DOHH2 (cell line): Measurements from ENCODE around the gene AZI2.

Experiments used
- H3F3A ChIP-seq: fragments of 200-600 bp; sonication (generic), shearing (Covaris generic); 2 replicates; pipeline ENCODE4 v1.6.0; 2016; ENCODE audit warnings: antibody characterized with exemption, mild to moderate bottlenecking; ENCODE audit not compliant: control insufficient read depth, insufficient read depth
- H3K27ac ChIP-seq: fragments of 200-600 bp; sonication (generic); 2 replicates; pipeline ENCODE4 v1.5.1; 2014; ENCODE audit warnings: low read depth, mild to moderate bottlenecking, low read length, moderate library complexity
- H3K27me3 ChIP-seq: fragments of 200-600 bp; sonication (generic); 2 replicates; pipeline ENCODE4 v1.6.1; 2014; ENCODE audit warnings: mild to moderate bottlenecking, low read length, mixed read lengths; ENCODE audit not compliant: control insufficient read depth
- H3K36me3 ChIP-seq: fragments of 200-600 bp; sonication (generic); 2 replicates; pipeline ENCODE4 v1.6.1; 2014; ENCODE audit warnings: mild to moderate bottlenecking, low read length, moderate library complexity, mixed read lengths; ENCODE audit not compliant: control insufficient read depth
- H3K4me1 ChIP-seq: fragments of 200-600 bp; sonication (generic); 2 replicates; pipeline ENCODE4 v1.6.1; 2014; ENCODE audit warnings: mild to moderate bottlenecking, low read length, mixed read lengths; ENCODE audit not compliant: control insufficient read depth
- H3K4me2 ChIP-seq: fragments of 200-600 bp; sonication (generic); 2 replicates; pipeline ENCODE4 v1.6.0; 2014; ENCODE audit warnings: mild to moderate bottlenecking, low read length, moderate library complexity
- H3K4me3 ChIP-seq: fragments of 200-600 bp; sonication (generic); 2 replicates; pipeline ENCODE4 v1.5.1; 2014; ENCODE audit warnings: mild to moderate bottlenecking, low read length, mixed read lengths
- H3K79me2 ChIP-seq: fragments of 200-600 bp; sonication (generic); 2 replicates; pipeline ENCODE4 v1.6.1; 2014; ENCODE audit warnings: mild to moderate bottlenecking, low read length, mixed read lengths; ENCODE audit not compliant: control insufficient read depth
- H3K9me2 ChIP-seq: fragments of 200-600 bp; sonication (generic); replicated peaks from 2 replicates; pipeline ENCODE4 v1.6.1; 2014; ENCODE audit warnings: mild to moderate bottlenecking, low read length, mixed read lengths; ENCODE audit not compliant: control insufficient read depth
- H3K9me3 ChIP-seq: fragments of 200-600 bp; sonication (generic); 2 replicates; pipeline ENCODE4 v1.6.1; 2014; ENCODE audit warnings: antibody characterized with exemption, low read length, mixed read lengths; ENCODE audit not compliant: control insufficient read depth, insufficient read depth
- H4K20me1 ChIP-seq: fragments of 200-600 bp; sonication (generic); 2 replicates; pipeline ENCODE4 v1.6.0; 2014; ENCODE audit warnings: low read depth, mild to moderate bottlenecking, antibody characterized with exemption, low read length, moderate library complexity; ENCODE audit not compliant: control insufficient read depth, insufficient read depth
- EZH2phosphoT487 ChIP-seq: fragments of 200-600 bp; sonication (generic); IDR thresholded peaks from 2 replicates; pipeline ENCODE4 v1.6.1; 2017; ENCODE audit warnings: borderline replicate concordance, mild to moderate bottlenecking, antibody characterized with exemption, low read length, moderate library complexity, mixed read lengths
- TF ChIP-seq, protein P1 (sequence below): fragments of 200-600 bp; sonication (generic); IDR thresholded peaks from one replicate; pipeline ENCODE4 v1.5.1; 2014; ENCODE audit warnings: antibody characterized with exemption, mild to moderate bottlenecking, low read depth, low read length; ENCODE audit not compliant: poor library complexity, severe bottlenecking

AZI2 gene

DNA sequence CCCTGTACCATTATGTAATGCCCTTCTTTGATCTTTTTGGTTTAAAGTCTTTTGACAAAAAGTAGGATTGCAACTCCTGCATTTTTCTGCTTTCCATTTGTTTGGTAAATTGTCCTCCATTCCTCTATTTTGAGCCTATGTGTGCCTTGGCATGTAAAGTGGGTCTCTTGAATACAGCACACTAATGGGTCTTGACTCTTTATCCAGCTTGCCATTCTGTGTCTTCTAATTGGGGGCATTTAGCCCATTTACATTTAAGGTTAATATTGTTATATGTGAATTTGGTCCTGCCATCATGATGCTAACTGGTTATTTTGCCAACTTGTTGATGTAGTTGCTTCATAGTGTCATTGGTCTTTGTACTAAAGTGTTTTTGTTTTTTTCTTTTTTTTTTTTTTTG, 74.8 kb downstream of the AZI2 start:
- Histone ChIP-seq H3K4me2 (no peak overlapping the region), H3K4me1 (peaks cover 5% of the 10 kb centered on the region), H3K36me3 (peaks cover 31% of the 10 kb centered on the region), H3K4me3 (no peak overlapping the region), H3K9me3 (no peaks in the 10 kb centered on the region; the same call in 1 of the 2 replicates), H3F3A (no peaks in the 10 kb centered on the region), H3K27me3 (no peaks in the 10 kb centered on the region), H3K27ac (no peak overlapping the region), H4K20me1 (no peaks in the 10 kb centered on the region), H3K79me2 (no peaks in the 10 kb centered on the region), H3K9me2 (no peaks in the 10 kb centered on the region)
- TF ChIP-seq, protein P1, sequence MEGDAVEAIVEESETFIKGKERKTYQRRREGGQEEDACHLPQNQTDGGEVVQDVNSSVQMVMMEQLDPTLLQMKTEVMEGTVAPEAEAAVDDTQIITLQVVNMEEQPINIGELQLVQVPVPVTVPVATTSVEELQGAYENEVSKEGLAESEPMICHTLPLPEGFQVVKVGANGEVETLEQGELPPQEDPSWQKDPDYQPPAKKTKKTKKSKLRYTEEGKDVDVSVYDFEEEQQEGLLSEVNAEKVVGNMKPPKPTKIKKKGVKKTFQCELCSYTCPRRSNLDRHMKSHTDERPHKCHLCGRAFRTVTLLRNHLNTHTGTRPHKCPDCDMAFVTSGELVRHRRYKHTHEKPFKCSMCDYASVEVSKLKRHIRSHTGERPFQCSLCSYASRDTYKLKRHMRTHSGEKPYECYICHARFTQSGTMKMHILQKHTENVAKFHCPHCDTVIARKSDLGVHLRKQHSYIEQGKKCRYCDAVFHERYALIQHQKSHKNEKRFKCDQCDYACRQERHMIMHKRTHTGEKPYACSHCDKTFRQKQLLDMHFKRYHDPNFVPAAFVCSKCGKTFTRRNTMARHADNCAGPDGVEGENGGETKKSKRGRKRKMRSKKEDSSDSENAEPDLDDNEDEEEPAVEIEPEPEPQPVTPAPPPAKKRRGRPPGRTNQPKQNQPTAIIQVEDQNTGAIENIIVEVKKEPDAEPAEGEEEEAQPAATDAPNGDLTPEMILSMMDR: no peak
- TF ChIP-seq EZH2phosphoT487: no peak
